ENCODE data around the gene SLIRP.
"Not testable (repeated sequence)": the region's sequence is repeated elsewhere in the genome, so short reads cannot be mapped to it uniquely, and the experiment has no call there.

DNA sequence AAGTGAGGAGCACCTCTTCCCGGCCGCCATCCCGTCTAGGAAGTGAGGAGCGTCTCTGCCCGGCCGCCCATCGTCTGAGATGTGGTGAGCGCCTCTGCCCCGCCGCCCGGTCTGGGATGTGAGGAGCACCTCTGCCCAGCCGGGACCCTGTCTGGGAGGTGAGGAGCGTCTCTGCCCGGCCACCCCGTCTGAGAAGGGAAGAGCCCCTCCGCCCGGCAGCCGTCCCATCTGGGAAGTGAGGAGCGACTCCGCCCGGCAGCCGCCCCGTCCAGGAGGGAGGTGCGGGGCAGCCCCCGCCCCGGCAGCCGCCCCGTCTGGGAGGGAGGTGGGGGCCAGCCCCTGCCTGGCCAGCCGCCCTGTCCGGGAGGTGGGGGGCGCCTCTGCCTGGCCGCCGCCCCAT lies 39.5 kb downstream of the SLIRP start:
- TF ChIP-seq, protein P1, sequence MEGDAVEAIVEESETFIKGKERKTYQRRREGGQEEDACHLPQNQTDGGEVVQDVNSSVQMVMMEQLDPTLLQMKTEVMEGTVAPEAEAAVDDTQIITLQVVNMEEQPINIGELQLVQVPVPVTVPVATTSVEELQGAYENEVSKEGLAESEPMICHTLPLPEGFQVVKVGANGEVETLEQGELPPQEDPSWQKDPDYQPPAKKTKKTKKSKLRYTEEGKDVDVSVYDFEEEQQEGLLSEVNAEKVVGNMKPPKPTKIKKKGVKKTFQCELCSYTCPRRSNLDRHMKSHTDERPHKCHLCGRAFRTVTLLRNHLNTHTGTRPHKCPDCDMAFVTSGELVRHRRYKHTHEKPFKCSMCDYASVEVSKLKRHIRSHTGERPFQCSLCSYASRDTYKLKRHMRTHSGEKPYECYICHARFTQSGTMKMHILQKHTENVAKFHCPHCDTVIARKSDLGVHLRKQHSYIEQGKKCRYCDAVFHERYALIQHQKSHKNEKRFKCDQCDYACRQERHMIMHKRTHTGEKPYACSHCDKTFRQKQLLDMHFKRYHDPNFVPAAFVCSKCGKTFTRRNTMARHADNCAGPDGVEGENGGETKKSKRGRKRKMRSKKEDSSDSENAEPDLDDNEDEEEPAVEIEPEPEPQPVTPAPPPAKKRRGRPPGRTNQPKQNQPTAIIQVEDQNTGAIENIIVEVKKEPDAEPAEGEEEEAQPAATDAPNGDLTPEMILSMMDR (IDR thresholded peaks at IDR 0.05): not testable (repeated sequence)
- not testable (repeated sequence) for TF ChIP-seq POLR2A (IDR thresholded peaks at IDR 0.05)
